ENCODE data around the gene CRYBA2. TPM values are rescaled to one million over a fixed set of nuclear protein-coding genes. Genes with fewer than 3 reads are reported as not detected.

Gene CRYBA2
- total and polyA plus RNA-seq, 2 of the 8 experiments (the other 6 are each of a cell fraction or from before 2014, with no cell fraction given), result not detected

- TF ChIP-seq BCL11A (IDR thresholded peaks at IDR 0.05; ENCODE audit: low read depth in 2 of 2, low read length in 2 of 2), result no peak
- TF ChIP-seq SIRT6 (IDR thresholded peaks at IDR 0.05; ENCODE audit: low read length), result no peak
- TF ChIP-seq BRCA1 (IDR thresholded peaks at IDR 0.05; ENCODE audit: low read depth, low read length), result no peak
- TF ChIP-seq, protein P1, sequence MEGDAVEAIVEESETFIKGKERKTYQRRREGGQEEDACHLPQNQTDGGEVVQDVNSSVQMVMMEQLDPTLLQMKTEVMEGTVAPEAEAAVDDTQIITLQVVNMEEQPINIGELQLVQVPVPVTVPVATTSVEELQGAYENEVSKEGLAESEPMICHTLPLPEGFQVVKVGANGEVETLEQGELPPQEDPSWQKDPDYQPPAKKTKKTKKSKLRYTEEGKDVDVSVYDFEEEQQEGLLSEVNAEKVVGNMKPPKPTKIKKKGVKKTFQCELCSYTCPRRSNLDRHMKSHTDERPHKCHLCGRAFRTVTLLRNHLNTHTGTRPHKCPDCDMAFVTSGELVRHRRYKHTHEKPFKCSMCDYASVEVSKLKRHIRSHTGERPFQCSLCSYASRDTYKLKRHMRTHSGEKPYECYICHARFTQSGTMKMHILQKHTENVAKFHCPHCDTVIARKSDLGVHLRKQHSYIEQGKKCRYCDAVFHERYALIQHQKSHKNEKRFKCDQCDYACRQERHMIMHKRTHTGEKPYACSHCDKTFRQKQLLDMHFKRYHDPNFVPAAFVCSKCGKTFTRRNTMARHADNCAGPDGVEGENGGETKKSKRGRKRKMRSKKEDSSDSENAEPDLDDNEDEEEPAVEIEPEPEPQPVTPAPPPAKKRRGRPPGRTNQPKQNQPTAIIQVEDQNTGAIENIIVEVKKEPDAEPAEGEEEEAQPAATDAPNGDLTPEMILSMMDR (IDR thresholded peaks at IDR 0.05; ENCODE audit: control extremely low read depth in 1 of 3, insufficient read depth in 1 of 3, low read depth in 1 of 3, low read length in 3 of 3), result no peak
- TF ChIP-seq, protein P2, sequence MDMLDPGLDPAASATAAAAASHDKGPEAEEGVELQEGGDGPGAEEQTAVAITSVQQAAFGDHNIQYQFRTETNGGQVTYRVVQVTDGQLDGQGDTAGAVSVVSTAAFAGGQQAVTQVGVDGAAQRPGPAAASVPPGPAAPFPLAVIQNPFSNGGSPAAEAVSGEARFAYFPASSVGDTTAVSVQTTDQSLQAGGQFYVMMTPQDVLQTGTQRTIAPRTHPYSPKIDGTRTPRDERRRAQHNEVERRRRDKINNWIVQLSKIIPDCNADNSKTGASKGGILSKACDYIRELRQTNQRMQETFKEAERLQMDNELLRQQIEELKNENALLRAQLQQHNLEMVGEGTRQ (IDR thresholded peaks at IDR 0.05; ENCODE audit: low read length), result no peak
Observed at GRCh38 chr2:219041252-219041651, 48.0 kb upstream of the CRYBA2 start, which contains the start of gene CFAP65 (continued).
